Neural progenitor cell (in vitro differentiated cells): ENCODE data around the gene EYA4. TPM values are rescaled to one million over a fixed set of nuclear protein-coding genes. Genes with fewer than 3 reads are reported as not detected.

Experiments used
- DNase-seq: peaks from one replicate; pipeline ENCODE4 v3.0.0-alpha.2; 2016; ENCODE audit warnings: low spot score
- H2AFZ ChIP-seq: fragments of 200-600 bp; sonication (generic); replicated peaks from 2 replicates; pipeline ENCODE4 v1.6.1; 2016; ENCODE audit warnings: antibody characterized with exemption
- H3F3A ChIP-seq: fragments of 200-600 bp; sonication (generic); 2 replicates; pipeline ENCODE4 v1.6.1; 2016; ENCODE audit warnings: antibody characterized with exemption, low read depth
- H3K27ac ChIP-seq: fragments of 200-600 bp; sonication (generic); 2 replicates; pipeline ENCODE4 v1.5.1; 2016; ENCODE audit warnings: mild to moderate bottlenecking
- H3K27me3 ChIP-seq: fragments of 200-600 bp; sonication (generic); 2 replicates; pipeline ENCODE4 v1.6.1; 2016; ENCODE audit warnings: mild to moderate bottlenecking, moderate library complexity
- H3K36me3 ChIP-seq: fragments of 200-600 bp; sonication (generic); 2 replicates; pipeline ENCODE4 v1.5.1; 2016
- H3K4me1 ChIP-seq: fragments of 200-600 bp; sonication (generic); 2 replicates; pipeline ENCODE4 v1.6.1; 2016; ENCODE audit warnings: mixed run types
- H3K4me2 ChIP-seq: fragments of 200-600 bp; sonication (generic); 2 replicates; pipeline ENCODE4 v1.6.1; 2016
- H3K4me3 ChIP-seq: fragments of 200-600 bp; sonication (generic); 2 replicates; pipeline ENCODE4 v1.5.1; 2016
- H3K79me2 ChIP-seq: fragments of 200-600 bp; sonication (generic); 2 replicates; pipeline ENCODE4 v1.6.1; 2016; ENCODE audit warnings: low read depth
- H3K9ac ChIP-seq: fragments of 200-600 bp; sonication (generic); 2 replicates; pipeline ENCODE4 v1.6.1; 2016
- H3K9me3 ChIP-seq: fragments of 200-600 bp; sonication (generic); 2 replicates; pipeline ENCODE4 v1.5.1; 2016; ENCODE audit warnings: low read depth
- H4K20me1 ChIP-seq: fragments of 200-600 bp; sonication (generic); 2 replicates; pipeline ENCODE4 v1.6.1; 2016; ENCODE audit warnings: low read depth
- H3K27ac Mint-ChIP-seq: 3 replicates; pipeline ENCODE4 v1.8.0; 2021; ENCODE audit warnings: mixed read lengths
- H3K27me3 Mint-ChIP-seq: 2 replicates; pipeline ENCODE4 v1.8.0; 2022; ENCODE audit warnings: low read depth, mild to moderate bottlenecking, inconsistent platforms, moderate library complexity, mixed read lengths; ENCODE audit not compliant: insufficient read depth
- H3K36me3 Mint-ChIP-seq: 3 replicates; pipeline ENCODE4 v1.8.0; 2021; ENCODE audit warnings: mixed read lengths
- H3K4me1 Mint-ChIP-seq: 3 replicates; pipeline ENCODE4 v1.8.0; 2021; ENCODE audit warnings: mixed read lengths
- H3K4me3 Mint-ChIP-seq: 3 replicates; pipeline ENCODE4 v1.8.0; 2021; ENCODE audit warnings: mild to moderate bottlenecking, moderate library complexity, mixed read lengths
- H3K9me3 Mint-ChIP-seq: 3 replicates; pipeline ENCODE4 v1.8.0; 2020; ENCODE audit warnings: mixed read lengths
- EZH2 ChIP-seq: fragments of 200-600 bp; sonication (generic); IDR thresholded peaks from 2 replicates; pipeline ENCODE4 v1.6.1; 2017; ENCODE audit warnings: antibody characterized with exemption, mild to moderate bottlenecking, moderate library complexity
- EZH2phosphoT487 ChIP-seq: fragments of 200-600 bp; sonication (generic); IDR thresholded peaks from 2 replicates; pipeline ENCODE4 v1.6.1; 2017; ENCODE audit warnings: antibody characterized with exemption
- total RNA-seq: library from RNA; depleted of rRNA; stranded (reverse); fragments of >200 nt; gene quantifications from 2 replicates; pipeline ENCODE4 v1.2.3, GENCODE V29; 2015; ENCODE audit warnings: low replicate concordance
- TF ChIP-seq, protein P1 (sequence below): fragments of 200-600 bp; sonication (generic); IDR thresholded peaks from 2 replicates; pipeline ENCODE4 v1.5.1; 2017; ENCODE audit warnings: antibody characterized with exemption, mild to moderate bottlenecking

Gene EYA4
- total RNA-seq, 1 donor from 2014 or later, result 2.4 TPM

GRCh38 chr6:133418108-133418507 lies 177.0 kb downstream of the EYA4 start:
- TF ChIP-seq, protein P1, sequence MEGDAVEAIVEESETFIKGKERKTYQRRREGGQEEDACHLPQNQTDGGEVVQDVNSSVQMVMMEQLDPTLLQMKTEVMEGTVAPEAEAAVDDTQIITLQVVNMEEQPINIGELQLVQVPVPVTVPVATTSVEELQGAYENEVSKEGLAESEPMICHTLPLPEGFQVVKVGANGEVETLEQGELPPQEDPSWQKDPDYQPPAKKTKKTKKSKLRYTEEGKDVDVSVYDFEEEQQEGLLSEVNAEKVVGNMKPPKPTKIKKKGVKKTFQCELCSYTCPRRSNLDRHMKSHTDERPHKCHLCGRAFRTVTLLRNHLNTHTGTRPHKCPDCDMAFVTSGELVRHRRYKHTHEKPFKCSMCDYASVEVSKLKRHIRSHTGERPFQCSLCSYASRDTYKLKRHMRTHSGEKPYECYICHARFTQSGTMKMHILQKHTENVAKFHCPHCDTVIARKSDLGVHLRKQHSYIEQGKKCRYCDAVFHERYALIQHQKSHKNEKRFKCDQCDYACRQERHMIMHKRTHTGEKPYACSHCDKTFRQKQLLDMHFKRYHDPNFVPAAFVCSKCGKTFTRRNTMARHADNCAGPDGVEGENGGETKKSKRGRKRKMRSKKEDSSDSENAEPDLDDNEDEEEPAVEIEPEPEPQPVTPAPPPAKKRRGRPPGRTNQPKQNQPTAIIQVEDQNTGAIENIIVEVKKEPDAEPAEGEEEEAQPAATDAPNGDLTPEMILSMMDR, result no peak
- TF ChIP-seq EZH2phosphoT487, result no peak
- no peak for TF ChIP-seq EZH2
- Histone ChIP-seq H3K27ac (no peak overlapping the region), H3K4me3 (no peak overlapping the region), H4K20me1 (no peaks in the 10 kb centered on the region), H3K27me3 (no peaks in the 10 kb centered on the region), H3K9ac (no peak overlapping the region), H3K4me1 (peaks cover 12% of the 10 kb centered on the region), H3K36me3 (no peaks in the 10 kb centered on the region), H3K9me3 (no peaks in the 10 kb centered on the region), H3K79me2 (no peaks in the 10 kb centered on the region), H3F3A (peaks cover 7% of the 10 kb centered on the region), H3K4me2 (no peak overlapping the region), H2AFZ (no peak overlapping the region)
- Mint-ChIP-seq H3K9me3 (no peaks in the 10 kb centered on the region), H3K4me1 (peaks cover 4% of the 10 kb centered on the region), H3K4me3 (no peak overlapping the region), H3K27ac (no peak overlapping the region), H3K36me3 (no peaks in the 10 kb centered on the region), H3K27me3 (peaks cover 2% of the 10 kb centered on the region)
- no peak for DNase-seq

GRCh38 chr6:133423242-133423641 lies 182.1 kb downstream of the EYA4 start:
- Mint-ChIP-seq H3K27me3 (peaks cover 2% of the 10 kb centered on the region), H3K4me3 (no peak overlapping the region), H3K9me3 (peaks cover 2% of the 10 kb centered on the region), H3K27ac (no peak overlapping the region), H3K4me1 (peaks cover 4% of the 10 kb centered on the region), H3K36me3 (no peaks in the 10 kb centered on the region)
- no peaks in the 10 kb centered on the region for H3F3A ChIP-seq
- H2AFZ ChIP-seq, result no peak overlapping the region
- H3K4me1 ChIP-seq, result no peaks in the 10 kb centered on the region
- no peaks in the 10 kb centered on the region for H4K20me1 ChIP-seq
- no peak overlapping the region for H3K27ac ChIP-seq
- DNase-seq, result no peak
- no peaks in the 10 kb centered on the region for H3K79me2 ChIP-seq
- no peak overlapping the region for H3K4me2 ChIP-seq
- no peaks in the 10 kb centered on the region for H3K9me3 ChIP-seq
- no peak overlapping the region for H3K9ac ChIP-seq
- TF ChIP-seq, protein P1, result no peak
- no peak for TF ChIP-seq EZH2phosphoT487
- TF ChIP-seq EZH2, result no peak
- H3K27me3 ChIP-seq, result no peaks in the 10 kb centered on the region
- H3K36me3 ChIP-seq, result no peaks in the 10 kb centered on the region
- H3K4me3 ChIP-seq, result no peak overlapping the region

- Histone ChIP-seq H3K4me2 (no peak overlapping the region), H4K20me1 (no peaks in the 10 kb centered on the region), H3K79me2 (no peaks in the 10 kb centered on the region), H3K4me1 (no peaks in the 10 kb centered on the region), H3K4me3 (no peak overlapping the region), H3F3A (no peaks in the 10 kb centered on the region), H3K9ac (no peak overlapping the region), H3K27ac (no peak overlapping the region), H3K27me3 (no peaks in the 10 kb centered on the region), H2AFZ (no peak overlapping the region), H3K9me3 (no peaks in the 10 kb centered on the region), H3K36me3 (no peaks in the 10 kb centered on the region)
- H3K36me3 Mint-ChIP-seq, result no peaks in the 10 kb centered on the region
- H3K27ac Mint-ChIP-seq, result no peak overlapping the region
- no peak overlapping the region for H3K4me3 Mint-ChIP-seq
- peaks cover 2% of the 10 kb centered on the region for H3K27me3 Mint-ChIP-seq
- TF ChIP-seq, protein P1, result no peak
- TF ChIP-seq EZH2, result no peak
- TF ChIP-seq EZH2phosphoT487, result no peak
- peaks cover 4% of the 10 kb centered on the region for H3K4me1 Mint-ChIP-seq
- peaks cover 2% of the 10 kb centered on the region for H3K9me3 Mint-ChIP-seq
- DNase-seq, result no peak
Observed at GRCh38 chr6:133424359-133424758, 183.2 kb downstream of the EYA4 start.

- H3K9me3 Mint-ChIP-seq, result peaks cover 2% of the 10 kb centered on the region
- no peak overlapping the region for H3K9ac ChIP-seq
- H3K27ac Mint-ChIP-seq, result no peak overlapping the region
- peaks cover 2% of the 10 kb centered on the region for H3K27me3 Mint-ChIP-seq
- no peaks in the 10 kb centered on the region for H3K36me3 ChIP-seq
- H3F3A ChIP-seq, result peaks cover 4% of the 10 kb centered on the region
- H3K36me3 Mint-ChIP-seq, result no peaks in the 10 kb centered on the region
- no peak overlapping the region for H3K4me2 ChIP-seq
- H2AFZ ChIP-seq, result no peak overlapping the region
- no peaks in the 10 kb centered on the region for H3K27me3 ChIP-seq
- no peak overlapping the region for H3K27ac ChIP-seq
- no peak overlapping the region for H3K4me3 ChIP-seq
- no peak for DNase-seq
- peaks cover 3% of the 10 kb centered on the region for H3K4me1 ChIP-seq
- peaks cover 7% of the 10 kb centered on the region for H3K4me1 Mint-ChIP-seq
- H3K79me2 ChIP-seq, result no peaks in the 10 kb centered on the region
- TF ChIP-seq EZH2 (no peak), EZH2phosphoT487 (no peak)
- TF ChIP-seq, protein P1, result no peak
- no peaks in the 10 kb centered on the region for H3K9me3 ChIP-seq
- H4K20me1 ChIP-seq, result no peaks in the 10 kb centered on the region
- H3K4me3 Mint-ChIP-seq, result no peak overlapping the region
Observed at GRCh38 chr6:133426038-133426437, 184.9 kb downstream of the EYA4 start.
